MCF 10A (cell line): Measurements from ENCODE around the gene NUB1. TPM values are rescaled to one million over a fixed set of nuclear protein-coding genes. Genes with fewer than 3 reads are reported as not detected.
A peak's percentile ranks its signal among the peaks of the same experiment; 100 is the strongest.

Experiments used
- BruUV-seq: library from RNA; stranded (reverse); fragments of 400-500 nt; replicated peaks from 2 replicates; lab custom pipeline; 2021; lab: Mats Ljungman, UMichigan
- CTCF ChIA-PET: fragments of 300-600 bp; sonication (Branson Sonifier 250); formaldehyde crosslinking; extraction: SDS; loops from one replicate; lab custom pipeline; 2021; ENCODE audit warnings: antibody characterized with exemption, inconsistent platforms; lab: Yijun Ruan, JAX
- POLR2A ChIA-PET: fragments of 300-600, 350-650 bp; sonication (Branson Sonifier 250); formaldehyde crosslinking; extraction: SDS; loops from one replicate; lab custom pipeline; 2020; ENCODE audit warnings: antibody characterized with exemption, inconsistent platforms; lab: Yijun Ruan, JAX
- DNase-seq: peaks from one replicate; pipeline ENCODE4 v3.0.0-alpha.2; 2018; ENCODE audit not compliant: unreplicated experiment
- H3K27ac Mint-ChIP-seq: one replicate; pipeline ENCODE4 v1.8.0; 2022; ENCODE audit warnings: mild to moderate bottlenecking, low read depth, mixed read lengths; ENCODE audit not compliant: unreplicated experiment
- H3K27me3 Mint-ChIP-seq: one replicate; pipeline ENCODE4 v1.8.0; 2022; ENCODE audit warnings: mixed read lengths; ENCODE audit not compliant: insufficient read depth, unreplicated experiment
- H3K36me3 Mint-ChIP-seq: one replicate; pipeline ENCODE4 v1.8.0; 2022; ENCODE audit warnings: mild to moderate bottlenecking, moderate library complexity, mixed read lengths; ENCODE audit not compliant: insufficient read depth, unreplicated experiment
- H3K4me1 Mint-ChIP-seq: one replicate; pipeline ENCODE4 v1.8.0; 2022; ENCODE audit warnings: mixed read lengths; ENCODE audit not compliant: insufficient read depth, unreplicated experiment
- H3K4me3 Mint-ChIP-seq: one replicate; pipeline ENCODE4 v1.8.0; 2022; ENCODE audit warnings: mild to moderate bottlenecking, moderate library complexity, mixed read lengths; ENCODE audit not compliant: unreplicated experiment
- H3K9me3 Mint-ChIP-seq: one replicate; pipeline ENCODE4 v1.8.0; 2022; ENCODE audit warnings: mixed read lengths; ENCODE audit not compliant: unreplicated experiment
- CTCF ChIP-seq: fragments of 200-600 bp; IDR thresholded peaks from one replicate; pipeline ENCODE4 v1.8.0; 2022; ENCODE audit warnings: antibody characterized with exemption, mild to moderate bottlenecking; ENCODE audit not compliant: unreplicated experiment
- intact Hi-C: fragments of 100-400 bp; cut with micrococcal nuclease; formaldehyde crosslinking; loops from 2 replicates; pipeline ENCODE4 v1.14.1; 2022
- total RNA-seq: library from RNA; stranded (reverse); gene quantifications from 2 replicates; pipeline ENCODE4 v1.2.3, GENCODE V29; 2022

Gene NUB1
- total RNA-seq, 1 experiment from 2014 or later: 53.3 TPM

GRCh38 chr7:151312831-151313809 lies 28.5 kb upstream of the NUB1 start:
- DNase-seq: no peak
- Mint-ChIP-seq H3K27me3 (no peaks in the 10 kb centered on the region), H3K36me3 (no peaks in the 10 kb centered on the region), H3K27ac (no peak overlapping the region), H3K9me3 (no peaks in the 10 kb centered on the region), H3K4me1 (no peaks in the 10 kb centered on the region), H3K4me3 (no peak overlapping the region)
- intact Hi-C loops: no loop called here
- no peak for TF ChIP-seq CTCF
- ChIA-PET POLR2A (interaction anchor here (1.2 kb wide), 1 partner anchor 14 kb away, joined by 3 read pairs; no protein-coding TSS in a partner anchor), CTCF (interaction anchor here (0.6 to 5.5 kb wide), 6 partner anchors 8 to 145 kb away, joined by 3 to 68 read pairs (median 16); no protein-coding TSS in a partner anchor)
- no TSS peak for BruUV-seq

GRCh38 chr7:151313857-151314256 lies 27.8 kb upstream of the NUB1 start:
- POLR2A ChIA-PET: interaction anchor here (1.2 kb wide), 1 partner anchor 13 kb away, joined by 3 read pairs; no protein-coding TSS in a partner anchor
- Mint-ChIP-seq H3K36me3 (no peaks in the 10 kb centered on the region), H3K4me3 (no peak overlapping the region), H3K27ac (no peak overlapping the region), H3K9me3 (peaks cover 5% of the 10 kb centered on the region), H3K27me3 (no peaks in the 10 kb centered on the region), H3K4me1 (no peaks in the 10 kb centered on the region)
- no peak for TF ChIP-seq CTCF
- CTCF ChIA-PET: interaction anchor here (0.6 to 8.8 kb wide), 8 partner anchors 8 to 145 kb away, joined by 3 to 240 read pairs (median 17); no protein-coding TSS in a partner anchor
- BruUV-seq: no TSS peak
- intact Hi-C loops: loop anchor here (2.0 kb wide), 1 partner anchor 135 kb away; no protein-coding TSS in a partner anchor
- DNase-seq: peak; percentile 16

DNA sequence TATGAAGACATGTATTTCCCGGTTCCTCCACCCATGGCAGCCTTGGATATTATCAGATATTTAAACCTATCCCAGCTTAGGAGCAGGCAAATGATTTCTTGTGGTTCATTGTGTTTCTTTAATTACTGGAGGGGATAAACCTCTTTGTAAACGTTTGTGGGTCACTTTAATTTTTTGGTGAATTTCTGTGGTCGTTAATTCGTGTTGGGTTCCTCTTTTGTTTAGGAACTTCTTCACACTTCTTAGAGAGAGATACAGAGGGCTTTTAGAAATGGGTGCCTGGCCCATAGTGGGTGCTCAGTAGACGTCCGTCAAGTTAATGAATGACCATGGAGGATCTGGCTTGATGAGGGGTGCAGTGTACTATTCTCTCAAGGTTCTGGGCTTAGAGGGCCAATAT lies 27.2 kb upstream of the NUB1 start:
- ChIA-PET CTCF (interaction anchor here (0.7 to 8.8 kb wide), 20 partner anchors 9 to 470 kb away, joined by 3 to 240 read pairs (median 5); partner anchors contain the start of gene NUB1), POLR2A (interaction anchor here (1.2 kb wide), 1 partner anchor 13 kb away, joined by 3 read pairs; no protein-coding TSS in a partner anchor)
- DNase-seq: no peak
- TF ChIP-seq CTCF: no peak
- H3K4me3 Mint-ChIP-seq: no peak overlapping the region
- no TSS peak for BruUV-seq
- intact Hi-C loops: loop anchor here (2.0 kb wide), 1 partner anchor 134 kb away; no protein-coding TSS in a partner anchor
- H3K36me3 Mint-ChIP-seq: no peaks in the 10 kb centered on the region
- H3K27me3 Mint-ChIP-seq: no peaks in the 10 kb centered on the region
- no peaks in the 10 kb centered on the region for H3K4me1 Mint-ChIP-seq
- H3K9me3 Mint-ChIP-seq: peaks cover 9% of the 10 kb centered on the region
- no peak overlapping the region for H3K27ac Mint-ChIP-seq
